Cardiac fibroblast (primary cell): ENCODE measurements around the gene EVI5L.

Source experiments
- DNase-seq, 2 donors: peaks; one replicate each; pipeline versions ENCODE4 v3.0.0 to v3.0.0-alpha.2; 2010; ENCODE audit warnings: low read depth in 2 of 2
- H3K4me3 ChIP-seq, 2 donors: replicated peaks in 1 of 2; 1 replicate in 1 of 2; 2 replicates in 1 of 2; pipeline ENCODE4 v1.5.1; 2011; ENCODE audit warnings: low read depth in 2 of 2, low read length in 2 of 2, mild to moderate bottlenecking in 2 of 2, moderate library complexity in 1 of 2
- CTCF ChIP-seq: IDR thresholded peaks from one replicate; pipeline ENCODE4 v1.5.1; 2011; ENCODE audit warnings: low read depth, mild to moderate bottlenecking, low read length, inconsistent platforms

EVI5L gene

GRCh38 chr19:7842661-7843294, 12.8 kb downstream of the EVI5L start:
- DNase-seq: no peak
- TF ChIP-seq CTCF: no peak
- no peak overlapping the region for H3K4me3 ChIP-seq

- no peak overlapping the region for H3K4me3 ChIP-seq
- TF ChIP-seq CTCF: no peak
- no peak for DNase-seq
Observed at GRCh38 chr19:7843521-7843920, 13.5 kb downstream of the EVI5L start.

GRCh38 chr19:7844405-7844804, 14.4 kb downstream of the EVI5L start:
- no peak for DNase-seq
- no peak overlapping the region for H3K4me3 ChIP-seq
- no peak for TF ChIP-seq CTCF

- no peak for DNase-seq
- H3K4me3 ChIP-seq: no peak overlapping the region
- TF ChIP-seq CTCF: no peak
Observed at GRCh38 chr19:7844951-7845350, 14.9 kb downstream of the EVI5L start.

- no peak overlapping the region for H3K4me3 ChIP-seq
- no peak for TF ChIP-seq CTCF
- no peak for DNase-seq
Observed at GRCh38 chr19:7845390-7846154, 15.6 kb downstream of the EVI5L start.

- DNase-seq: no peak
- H3K4me3 ChIP-seq: no peak overlapping the region
- TF ChIP-seq CTCF: no peak
Observed at GRCh38 chr19:7846155-7846646, 16.2 kb downstream of the EVI5L start.
